WTC11 (cell line): ENCODE data around the gene MRPS15.

Source experiments
- CBFB ChIP-seq: sonication (generic); formaldehyde crosslinking; IDR thresholded peaks from 2 replicates; pipeline ENCODE4 v1.8.1; 2022; ENCODE audit warnings: mild to moderate bottlenecking, low read depth, missing genetic modification reagents
- IRF2 ChIP-seq: sonication (generic); formaldehyde crosslinking; IDR thresholded peaks from 2 replicates; pipeline ENCODE4 v1.8.0; 2022; ENCODE audit warnings: low read depth, missing genetic modification reagents, borderline replicate concordance
- JAZF1 ChIP-seq: fragments of 250-450 bp; sonication (Bioruptor Pico); IDR thresholded peaks from 2 replicates; pipeline ENCODE4 v1.9.0; 2021; ENCODE audit warnings: moderate library complexity, mild to moderate bottlenecking, inconsistent platforms
- NR1H2 ChIP-seq: sonication (generic); formaldehyde crosslinking; IDR thresholded peaks from 2 replicates; pipeline ENCODE4 v1.9.0; 2021; ENCODE audit warnings: mild to moderate bottlenecking, moderate library complexity, missing genetic modification reagents
- NR2C2 ChIP-seq: sonication (generic); formaldehyde crosslinking; IDR thresholded peaks from 2 replicates; pipeline ENCODE4 v1.8.0; 2022; ENCODE audit warnings: mild to moderate bottlenecking, missing genetic modification reagents
- TCF7 ChIP-seq: sonication (generic); formaldehyde crosslinking; IDR thresholded peaks from 2 replicates; pipeline ENCODE4 v1.8.0; 2022; ENCODE audit warnings: mild to moderate bottlenecking, low read depth, missing genetic modification reagents, moderate library complexity
- TF ChIP-seq, protein P1 (sequence below): fragments of 200-600 bp; IDR thresholded peaks from 2 replicates; pipeline ENCODE4 v1.8.0; 2022; ENCODE audit warnings: antibody characterized with exemption
- TF ChIP-seq, protein P2 (sequence below): fragments of 250-450 bp; sonication (Bioruptor Pico); IDR thresholded peaks from 2 replicates; pipeline ENCODE4 v1.9.0; 2021; ENCODE audit warnings: moderate library complexity, mild to moderate bottlenecking, inconsistent platforms, borderline replicate concordance
- TF ChIP-seq, protein P3 (sequence below): sonication (generic); formaldehyde crosslinking; IDR thresholded peaks from 2 replicates; pipeline ENCODE4 v1.8.0; 2022; ENCODE audit warnings: mild to moderate bottlenecking, missing genetic modification reagents
- TF ChIP-seq, protein P4 (sequence below): sonication (generic); formaldehyde crosslinking; IDR thresholded peaks from 2 replicates; pipeline ENCODE4 v1.8.1; 2023; ENCODE audit warnings: mild to moderate bottlenecking, moderate library complexity, missing genetic modification reagents
- TF ChIP-seq, protein P5 (sequence below): fragments of 250-450 bp; sonication (Bioruptor Pico); IDR thresholded peaks from 2 replicates; pipeline ENCODE4 v1.8.0; 2021; ENCODE audit warnings: mild to moderate bottlenecking
- TF ChIP-seq, protein P6 (sequence below): sonication (generic); formaldehyde crosslinking; conservative IDR thresholded peaks from 2 replicates; pipeline ENCODE4 v1.8.1; 2022; ENCODE audit warnings: mild to moderate bottlenecking, missing genetic modification reagents
- TF ChIP-seq, protein P7 (sequence below): sonication (generic); formaldehyde crosslinking; IDR thresholded peaks from 2 replicates; pipeline ENCODE4 v1.8.1; 2023; ENCODE audit warnings: mild to moderate bottlenecking, missing genetic modification reagents, moderate library complexity

DNA sequence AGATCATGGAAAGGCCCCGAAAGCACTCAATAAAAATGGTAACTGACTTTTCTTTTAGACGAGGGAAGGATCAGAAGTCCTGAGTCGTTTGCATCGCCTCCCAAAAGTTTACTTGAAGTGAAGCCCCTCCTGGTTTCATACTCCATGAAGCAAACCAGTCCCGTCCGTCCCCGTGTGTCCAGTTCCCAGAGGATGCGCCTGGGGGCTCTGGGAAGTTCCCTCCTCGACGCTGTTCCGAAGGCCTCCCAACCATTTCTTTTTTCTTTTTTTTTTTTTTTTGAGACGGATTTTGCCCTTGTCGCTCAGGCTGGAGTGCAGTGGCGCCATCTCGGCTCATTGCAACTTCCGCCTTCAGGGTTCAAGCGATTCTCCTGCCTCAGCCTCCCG, 13.3 kb downstream of the MRPS15 start:
- TF ChIP-seq, protein P1, sequence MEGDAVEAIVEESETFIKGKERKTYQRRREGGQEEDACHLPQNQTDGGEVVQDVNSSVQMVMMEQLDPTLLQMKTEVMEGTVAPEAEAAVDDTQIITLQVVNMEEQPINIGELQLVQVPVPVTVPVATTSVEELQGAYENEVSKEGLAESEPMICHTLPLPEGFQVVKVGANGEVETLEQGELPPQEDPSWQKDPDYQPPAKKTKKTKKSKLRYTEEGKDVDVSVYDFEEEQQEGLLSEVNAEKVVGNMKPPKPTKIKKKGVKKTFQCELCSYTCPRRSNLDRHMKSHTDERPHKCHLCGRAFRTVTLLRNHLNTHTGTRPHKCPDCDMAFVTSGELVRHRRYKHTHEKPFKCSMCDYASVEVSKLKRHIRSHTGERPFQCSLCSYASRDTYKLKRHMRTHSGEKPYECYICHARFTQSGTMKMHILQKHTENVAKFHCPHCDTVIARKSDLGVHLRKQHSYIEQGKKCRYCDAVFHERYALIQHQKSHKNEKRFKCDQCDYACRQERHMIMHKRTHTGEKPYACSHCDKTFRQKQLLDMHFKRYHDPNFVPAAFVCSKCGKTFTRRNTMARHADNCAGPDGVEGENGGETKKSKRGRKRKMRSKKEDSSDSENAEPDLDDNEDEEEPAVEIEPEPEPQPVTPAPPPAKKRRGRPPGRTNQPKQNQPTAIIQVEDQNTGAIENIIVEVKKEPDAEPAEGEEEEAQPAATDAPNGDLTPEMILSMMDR: no peak
- TF ChIP-seq IRF2 (no peak), NR2C2 (CRISPR knock-in tag) (no peak), JAZF1 (CRISPR knock-in tag) (no peak), TCF7 (CRISPR knock-in tag) (no peak), CBFB (no peak), NR1H2 (CRISPR knock-in tag) (no peak)
- TF ChIP-seq, protein P2, sequence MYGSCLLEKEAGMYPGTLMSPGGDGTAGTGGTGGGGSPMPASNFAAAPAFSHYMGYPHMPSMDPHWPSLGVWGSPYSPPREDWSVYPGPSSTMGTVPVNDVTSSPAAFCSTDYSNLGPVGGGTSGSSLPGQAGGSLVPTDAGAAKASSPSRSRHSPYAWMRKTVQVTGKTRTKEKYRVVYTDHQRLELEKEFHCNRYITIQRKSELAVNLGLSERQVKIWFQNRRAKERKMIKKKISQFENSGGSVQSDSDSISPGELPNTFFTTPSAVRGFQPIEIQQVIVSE (CRISPR knock-in tag): no peak
- TF ChIP-seq, protein P3, sequence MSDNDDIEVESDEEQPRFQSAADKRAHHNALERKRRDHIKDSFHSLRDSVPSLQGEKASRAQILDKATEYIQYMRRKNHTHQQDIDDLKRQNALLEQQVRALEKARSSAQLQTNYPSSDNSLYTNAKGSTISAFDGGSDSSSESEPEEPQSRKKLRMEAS (CRISPR knock-in tag): no peak
- TF ChIP-seq, protein P4, sequence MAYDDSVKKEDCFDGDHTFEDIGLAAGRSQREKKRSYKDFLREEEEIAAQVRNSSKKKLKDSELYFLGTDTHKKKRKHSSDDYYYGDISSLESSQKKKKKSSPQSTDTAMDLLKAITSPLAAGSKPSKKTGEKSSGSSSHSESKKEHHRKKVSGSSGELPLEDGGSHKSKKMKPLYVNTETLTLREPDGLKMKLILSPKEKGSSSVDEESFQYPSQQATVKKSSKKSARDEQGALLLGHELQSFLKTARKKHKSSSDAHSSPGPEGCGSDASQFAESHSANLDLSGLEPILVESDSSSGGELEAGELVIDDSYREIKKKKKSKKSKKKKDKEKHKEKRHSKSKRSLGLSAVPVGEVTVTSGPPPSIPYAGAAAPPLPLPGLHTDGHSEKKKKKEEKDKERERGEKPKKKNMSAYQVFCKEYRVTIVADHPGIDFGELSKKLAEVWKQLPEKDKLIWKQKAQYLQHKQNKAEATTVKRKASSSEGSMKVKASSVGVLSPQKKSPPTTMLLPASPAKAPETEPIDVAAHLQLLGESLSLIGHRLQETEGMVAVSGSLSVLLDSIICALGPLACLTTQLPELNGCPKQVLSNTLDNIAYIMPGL (CRISPR knock-in tag): no peak
- TF ChIP-seq, protein P5, sequence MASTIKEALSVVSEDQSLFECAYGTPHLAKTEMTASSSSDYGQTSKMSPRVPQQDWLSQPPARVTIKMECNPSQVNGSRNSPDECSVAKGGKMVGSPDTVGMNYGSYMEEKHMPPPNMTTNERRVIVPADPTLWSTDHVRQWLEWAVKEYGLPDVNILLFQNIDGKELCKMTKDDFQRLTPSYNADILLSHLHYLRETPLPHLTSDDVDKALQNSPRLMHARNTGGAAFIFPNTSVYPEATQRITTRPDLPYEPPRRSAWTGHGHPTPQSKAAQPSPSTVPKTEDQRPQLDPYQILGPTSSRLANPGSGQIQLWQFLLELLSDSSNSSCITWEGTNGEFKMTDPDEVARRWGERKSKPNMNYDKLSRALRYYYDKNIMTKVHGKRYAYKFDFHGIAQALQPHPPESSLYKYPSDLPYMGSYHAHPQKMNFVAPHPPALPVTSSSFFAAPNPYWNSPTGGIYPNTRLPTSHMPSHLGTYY (CRISPR knock-in tag): no peak
- TF ChIP-seq, protein P6, sequence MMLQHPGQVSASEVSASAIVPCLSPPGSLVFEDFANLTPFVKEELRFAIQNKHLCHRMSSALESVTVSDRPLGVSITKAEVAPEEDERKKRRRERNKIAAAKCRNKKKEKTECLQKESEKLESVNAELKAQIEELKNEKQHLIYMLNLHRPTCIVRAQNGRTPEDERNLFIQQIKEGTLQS (CRISPR knock-in tag): no peak
- TF ChIP-seq, protein P7, sequence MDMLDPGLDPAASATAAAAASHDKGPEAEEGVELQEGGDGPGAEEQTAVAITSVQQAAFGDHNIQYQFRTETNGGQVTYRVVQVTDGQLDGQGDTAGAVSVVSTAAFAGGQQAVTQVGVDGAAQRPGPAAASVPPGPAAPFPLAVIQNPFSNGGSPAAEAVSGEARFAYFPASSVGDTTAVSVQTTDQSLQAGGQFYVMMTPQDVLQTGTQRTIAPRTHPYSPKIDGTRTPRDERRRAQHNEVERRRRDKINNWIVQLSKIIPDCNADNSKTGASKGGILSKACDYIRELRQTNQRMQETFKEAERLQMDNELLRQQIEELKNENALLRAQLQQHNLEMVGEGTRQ (CRISPR knock-in tag): no peak
